PFSK-1 (cell line): Measurements from ENCODE around the gene TMEM31.

Experiments used
- FOXP2 ChIP-seq: optimal IDR thresholded peaks from 2 replicates; pipeline ENCODE3; 2011; ENCODE audit warnings: borderline replicate concordance, control low read depth, inconsistent platforms; ENCODE audit not compliant: insufficient read depth; ENCODE audit errors: extremely low read length, extremely low read depth
- POLR2AphosphoS5 ChIP-seq: IDR thresholded peaks from 2 replicates; pipeline ENCODE4 v1.6.1; 2012; ENCODE audit warnings: low read depth, mild to moderate bottlenecking, control low read depth, low read length, moderate library complexity
- SIN3A ChIP-seq: IDR thresholded peaks from 2 replicates; pipeline ENCODE4 v1.6.1; 2012; ENCODE audit warnings: mild to moderate bottlenecking, low read length, moderate library complexity, borderline replicate concordance; ENCODE audit not compliant: insufficient read depth
- TAF1 ChIP-seq: IDR thresholded peaks from 2 replicates; pipeline ENCODE4 v1.6.1; 2012; ENCODE audit warnings: low read length, control low read depth, borderline replicate concordance; ENCODE audit not compliant: insufficient read depth
- TF ChIP-seq, protein P1 (sequence below), 2 experiments: IDR thresholded peaks; 2 replicates each; pipeline versions ENCODE4 v1.6.1 to v1.8.0; 2011 to 2012; ENCODE audit warnings: low read depth in 2 of 2, low read length in 2 of 2, control low read depth in 1 of 2, inconsistent platforms in 1 of 2, mild to moderate bottlenecking in 1 of 2, moderate library complexity in 1 of 2; ENCODE audit not compliant: insufficient read depth in 1 of 2

DNA sequence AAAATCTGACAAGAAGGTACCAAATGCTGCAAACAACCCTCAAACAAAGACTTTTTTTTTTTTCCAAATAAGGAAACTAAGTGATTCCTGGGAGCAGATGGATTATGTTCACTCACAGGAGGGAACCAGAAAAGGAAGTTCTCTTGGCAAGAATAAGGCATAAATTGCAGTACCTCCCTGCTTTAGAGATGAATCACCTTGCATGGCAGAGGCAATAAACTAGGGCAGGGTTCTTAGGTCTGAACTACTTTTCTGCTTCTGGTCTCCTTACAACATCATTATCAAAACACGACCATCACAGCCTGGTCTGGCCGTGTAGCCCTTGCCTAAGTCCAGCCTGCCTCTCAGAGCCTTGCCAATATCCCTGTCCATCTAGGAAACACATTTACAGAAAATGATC, 6.3 kb downstream of the TMEM31 start:
- TF ChIP-seq POLR2AphosphoS5: no peak
- TF ChIP-seq, protein P1, sequence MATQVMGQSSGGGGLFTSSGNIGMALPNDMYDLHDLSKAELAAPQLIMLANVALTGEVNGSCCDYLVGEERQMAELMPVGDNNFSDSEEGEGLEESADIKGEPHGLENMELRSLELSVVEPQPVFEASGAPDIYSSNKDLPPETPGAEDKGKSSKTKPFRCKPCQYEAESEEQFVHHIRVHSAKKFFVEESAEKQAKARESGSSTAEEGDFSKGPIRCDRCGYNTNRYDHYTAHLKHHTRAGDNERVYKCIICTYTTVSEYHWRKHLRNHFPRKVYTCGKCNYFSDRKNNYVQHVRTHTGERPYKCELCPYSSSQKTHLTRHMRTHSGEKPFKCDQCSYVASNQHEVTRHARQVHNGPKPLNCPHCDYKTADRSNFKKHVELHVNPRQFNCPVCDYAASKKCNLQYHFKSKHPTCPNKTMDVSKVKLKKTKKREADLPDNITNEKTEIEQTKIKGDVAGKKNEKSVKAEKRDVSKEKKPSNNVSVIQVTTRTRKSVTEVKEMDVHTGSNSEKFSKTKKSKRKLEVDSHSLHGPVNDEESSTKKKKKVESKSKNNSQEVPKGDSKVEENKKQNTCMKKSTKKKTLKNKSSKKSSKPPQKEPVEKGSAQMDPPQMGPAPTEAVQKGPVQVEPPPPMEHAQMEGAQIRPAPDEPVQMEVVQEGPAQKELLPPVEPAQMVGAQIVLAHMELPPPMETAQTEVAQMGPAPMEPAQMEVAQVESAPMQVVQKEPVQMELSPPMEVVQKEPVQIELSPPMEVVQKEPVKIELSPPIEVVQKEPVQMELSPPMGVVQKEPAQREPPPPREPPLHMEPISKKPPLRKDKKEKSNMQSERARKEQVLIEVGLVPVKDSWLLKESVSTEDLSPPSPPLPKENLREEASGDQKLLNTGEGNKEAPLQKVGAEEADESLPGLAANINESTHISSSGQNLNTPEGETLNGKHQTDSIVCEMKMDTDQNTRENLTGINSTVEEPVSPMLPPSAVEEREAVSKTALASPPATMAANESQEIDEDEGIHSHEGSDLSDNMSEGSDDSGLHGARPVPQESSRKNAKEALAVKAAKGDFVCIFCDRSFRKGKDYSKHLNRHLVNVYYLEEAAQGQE (IDR thresholded peaks at IDR 0.05; ENCODE audit: insufficient read depth in 1 of 2, low read depth in 2 of 2, low read length in 2 of 2): no peak
- no peak for TF ChIP-seq SIN3A
- TF ChIP-seq TAF1: no peak
- no peak for TF ChIP-seq FOXP2
